ENCODE data around the gene TBX2.
"Not testable (repeated sequence)": the region's sequence is repeated elsewhere in the genome, so short reads cannot be mapped to it uniquely, and the experiment has no call there.

Gene TBX2

DNA sequence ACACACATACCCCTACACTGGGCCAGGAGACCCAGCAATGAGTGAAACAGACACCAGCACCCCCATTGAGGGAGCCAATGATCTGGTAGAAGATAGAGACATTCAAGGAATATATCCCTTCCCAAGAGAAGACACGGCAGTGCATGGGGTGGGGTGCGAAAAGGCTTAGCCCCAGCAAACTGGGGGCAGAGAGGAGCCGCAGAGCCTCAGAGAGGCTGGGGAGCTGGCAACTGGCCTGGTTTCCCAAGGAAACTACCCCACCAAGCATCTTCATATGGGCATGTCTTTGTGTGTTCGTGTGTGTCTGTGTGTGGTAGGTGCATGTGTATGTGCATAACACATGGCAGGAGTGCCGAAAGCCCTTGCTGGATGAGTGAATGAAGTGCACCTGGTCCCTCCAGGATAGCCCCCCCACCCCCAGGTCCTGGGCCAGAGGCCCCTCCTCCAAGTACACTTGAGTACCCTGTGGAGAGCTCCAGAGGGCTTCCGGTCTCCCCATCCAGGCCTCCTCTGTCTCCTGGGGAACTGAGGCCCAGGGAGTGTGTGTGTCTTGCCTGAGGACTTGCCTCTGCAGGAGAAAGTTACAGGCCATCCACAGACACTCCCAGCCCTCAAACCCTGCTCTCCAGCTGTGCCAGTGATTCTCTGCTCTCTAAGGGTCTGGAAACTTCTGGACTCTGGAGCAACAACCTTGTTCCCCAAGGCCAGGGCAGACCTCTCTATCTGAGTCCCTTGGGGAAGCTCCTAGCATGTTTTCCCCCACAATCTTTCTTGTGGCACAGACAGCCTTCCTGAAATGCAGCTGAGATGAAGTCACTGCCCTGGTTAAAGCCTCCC, 15.9 kb downstream of the TBX2 start:
- no peak for DNase-seq

- no peak for DNase-seq
These were observed 16.5 kb downstream of the TBX2 start for GRCh38 chr17:61416211-61416539.

DNA sequence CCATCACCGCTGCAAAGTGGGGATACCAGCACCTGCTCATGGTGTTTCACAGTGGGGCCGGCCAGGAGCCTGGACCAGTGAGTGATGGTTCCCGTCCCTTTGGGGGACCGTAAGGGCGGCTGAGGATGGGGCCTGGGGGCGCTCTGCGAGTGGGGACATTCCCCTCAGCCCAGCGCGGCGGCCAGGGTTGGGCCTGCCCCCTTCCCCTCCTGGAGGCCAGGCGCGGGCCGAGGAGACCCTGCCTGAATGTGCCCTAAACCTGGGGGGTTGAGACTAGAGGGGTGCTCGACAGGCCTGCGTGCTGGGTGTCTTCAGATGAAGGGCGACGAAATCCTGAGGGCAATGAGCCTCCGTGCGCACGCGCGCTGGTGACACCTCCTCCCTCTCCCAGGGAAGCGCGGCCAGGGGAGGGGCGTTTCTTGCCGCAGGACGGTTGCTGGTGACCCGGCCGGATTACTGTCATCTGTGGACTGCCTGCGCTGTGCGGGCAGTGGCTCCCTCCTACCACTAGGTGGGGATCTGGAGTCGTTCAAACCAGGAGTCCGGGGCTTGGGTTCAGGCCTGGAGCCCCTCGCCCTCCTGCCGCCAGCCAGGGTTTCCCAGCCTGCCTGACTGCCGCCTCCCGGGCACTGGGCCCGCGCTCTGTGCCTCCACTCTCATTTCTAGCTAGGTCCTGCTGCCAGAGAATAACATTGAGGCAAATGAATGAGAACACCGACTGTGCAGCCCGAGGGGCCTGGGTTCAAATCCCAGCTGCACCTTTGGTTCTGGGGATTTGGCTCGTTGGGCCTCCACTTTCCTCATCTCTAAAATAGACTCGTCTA, 17.1 kb downstream of the TBX2 start:
- peak; percentile 58 for DNase-seq

DNA sequence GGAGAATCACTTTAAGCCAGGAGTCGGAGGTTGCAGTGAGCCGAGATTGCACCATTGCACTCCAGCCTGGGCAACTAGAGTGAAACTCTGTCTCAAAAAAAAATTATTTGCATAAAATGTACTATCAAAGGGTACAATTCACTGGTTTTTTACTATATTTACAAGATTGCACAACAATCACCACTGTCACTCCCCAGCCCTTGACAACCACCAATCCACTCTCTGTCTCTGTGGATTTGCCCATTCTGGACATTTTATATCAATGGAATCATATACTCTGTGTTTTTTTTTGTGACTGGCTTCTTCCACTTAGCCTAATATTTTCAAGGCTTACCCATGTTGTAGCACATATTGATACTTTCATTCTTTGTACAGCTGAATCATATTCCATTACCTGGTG, 18.8 kb downstream of the TBX2 start:
- DNase-seq: no peak

DNA sequence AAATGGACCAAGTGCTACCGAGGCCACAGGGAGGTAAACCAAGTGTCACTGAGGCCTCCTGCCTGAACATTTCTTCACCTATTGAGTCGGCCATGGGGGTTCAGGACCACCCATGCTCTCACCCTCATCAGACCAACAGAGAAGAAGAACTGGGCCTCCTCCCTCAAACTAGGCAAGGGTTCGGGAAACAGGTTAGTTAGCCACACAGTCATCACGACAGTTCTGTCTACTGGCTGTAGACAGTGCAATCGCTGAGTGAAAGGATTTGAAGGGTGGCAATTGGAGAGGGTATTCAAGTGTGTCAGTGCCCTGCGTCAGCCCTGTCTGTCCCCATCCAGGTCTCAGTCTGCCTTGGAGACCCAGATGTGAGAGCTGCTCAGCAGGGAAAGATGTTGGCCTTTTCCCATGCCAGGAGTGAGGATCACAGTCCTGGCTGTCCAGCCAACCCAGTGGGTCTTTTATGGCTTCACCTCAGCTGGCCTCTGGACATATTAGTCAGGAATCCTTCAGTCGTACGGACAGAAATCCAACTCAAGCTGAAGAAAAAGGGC, 19.9 kb downstream of the TBX2 start:
- no peak for DNase-seq

DNA sequence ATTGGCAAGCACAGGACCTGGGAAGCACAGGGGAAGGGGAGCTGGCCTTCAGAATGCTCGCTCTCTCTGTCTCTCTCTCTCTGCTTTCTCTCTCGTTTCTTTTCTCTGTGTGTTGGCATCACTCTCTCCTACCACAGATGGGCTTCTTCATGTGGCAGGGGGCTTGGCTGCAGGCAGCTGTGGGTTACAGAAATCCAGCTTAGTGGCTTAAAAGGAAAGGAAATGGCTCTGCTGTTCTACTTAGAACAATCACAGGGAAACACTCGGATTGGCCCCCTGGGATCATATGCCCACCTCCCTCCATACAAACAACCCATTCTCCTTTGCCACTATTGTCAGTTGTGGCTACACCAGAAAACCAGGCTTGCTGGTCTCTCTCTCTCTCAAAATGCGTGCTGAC, 20.4 kb downstream of the TBX2 start:
- DNase-seq: no peak

DNA sequence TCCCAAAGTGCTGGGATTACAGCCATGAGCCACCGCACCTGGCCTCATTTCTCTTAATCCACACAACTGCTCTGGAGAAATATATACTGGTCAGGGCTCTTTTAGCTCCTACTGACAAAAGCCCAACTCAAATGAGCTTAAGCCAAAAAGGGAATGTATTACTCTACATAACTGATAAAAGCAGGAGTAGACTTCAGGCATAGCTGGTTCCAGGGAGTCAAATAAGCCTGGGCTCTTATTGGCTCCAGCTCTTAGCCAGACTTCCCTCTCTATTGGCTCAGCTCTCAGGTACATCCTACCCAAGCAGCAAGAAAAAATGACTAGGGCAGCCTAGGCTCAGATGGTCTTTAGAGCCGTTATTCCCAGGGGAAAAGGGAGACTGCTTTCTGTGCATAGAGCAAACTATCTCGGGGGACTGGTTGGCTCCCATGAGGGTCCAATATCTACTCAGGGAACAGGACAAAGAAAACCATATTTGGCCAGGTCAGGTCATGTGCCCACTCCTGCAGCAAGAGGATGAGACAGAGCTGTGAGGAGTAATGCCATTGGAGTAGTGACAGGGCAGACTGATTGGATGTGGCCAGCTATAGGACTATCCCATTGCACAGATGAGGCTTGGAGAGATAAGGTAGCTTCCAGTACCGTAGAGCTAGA, 21.2 kb downstream of the TBX2 start:
- no peak for DNase-seq

GRCh38 chr17:61421460-61421859, 21.8 kb downstream of the TBX2 start:
- no peak for DNase-seq

DNA sequence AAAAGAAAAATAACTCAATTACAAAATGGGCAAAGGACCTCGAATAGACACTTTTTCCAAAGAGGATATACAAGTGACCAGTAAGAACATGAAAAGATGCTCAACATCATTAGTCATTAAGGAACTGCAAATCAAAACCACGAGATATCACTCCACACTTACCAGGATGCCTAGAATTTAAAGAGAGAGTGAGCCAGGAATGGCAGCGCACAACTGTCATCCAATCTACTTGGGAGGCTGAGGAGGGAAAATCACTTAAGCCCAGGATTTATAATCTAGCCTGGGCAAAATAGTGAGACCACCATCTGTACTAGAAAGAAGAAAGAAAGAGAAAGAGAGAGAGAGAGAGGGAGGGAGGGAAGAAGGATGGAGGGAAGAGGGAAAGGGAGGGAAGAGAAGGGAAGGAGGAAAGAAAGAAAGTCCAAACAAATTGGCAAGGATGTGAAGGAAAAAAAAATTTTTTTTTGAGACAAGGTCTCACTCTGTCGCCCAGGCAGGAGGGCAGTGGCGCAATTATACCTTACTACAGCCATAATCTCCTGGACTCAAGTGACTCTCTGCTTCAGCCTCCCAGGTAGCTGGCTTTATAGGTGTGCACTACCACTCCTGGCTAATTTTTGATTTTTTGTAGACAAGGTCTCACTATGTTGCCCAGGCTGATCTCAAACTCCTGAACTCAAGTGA, 22.6 kb downstream of the TBX2 start:
- DNase-seq: no peak

GRCh38 chr17:61422869-61423268, 23.2 kb downstream of the TBX2 start:
- DNase-seq: no peak

GRCh38 chr17:61423967-61424649, 24.5 kb downstream of the TBX2 start:
- no peak for DNase-seq

DNA sequence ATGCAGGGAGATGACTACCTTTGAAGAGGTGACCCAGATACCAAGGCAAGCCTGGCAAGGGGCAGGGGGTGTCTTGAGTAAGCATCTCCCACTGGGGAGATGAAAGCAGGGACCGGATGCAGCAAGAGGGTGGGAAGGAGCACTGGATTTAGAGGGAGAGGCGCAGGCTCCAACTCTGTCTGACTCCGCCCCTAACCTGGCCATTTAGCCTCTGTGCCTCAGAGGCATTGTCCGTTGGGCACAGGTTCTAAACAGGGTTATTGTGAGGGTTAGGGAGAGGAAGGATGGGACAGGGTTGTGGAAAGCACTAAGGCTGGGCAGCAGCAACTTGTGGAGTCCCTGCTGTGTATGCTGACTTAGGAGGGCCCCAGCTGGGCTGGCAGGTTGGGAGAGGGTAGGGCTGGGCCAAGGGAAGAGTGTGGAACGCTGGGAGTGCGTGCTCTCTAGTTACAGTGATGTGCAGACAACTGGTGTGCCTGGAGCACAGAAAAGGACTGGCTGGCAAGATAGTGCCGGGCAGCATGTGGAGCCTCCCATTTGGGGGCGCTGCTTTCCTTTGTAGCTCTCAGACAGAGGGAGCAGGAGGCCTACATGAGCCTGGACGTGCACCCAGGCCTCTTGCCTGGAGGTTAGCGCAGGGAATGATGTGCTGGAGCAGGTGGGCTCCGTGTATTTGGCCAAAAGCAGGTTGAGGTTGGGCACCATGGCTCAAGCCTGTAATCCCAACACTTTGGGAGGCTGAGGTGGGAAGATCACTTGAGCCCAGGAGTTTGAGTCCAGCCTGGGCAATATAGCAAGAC, 26.2 kb downstream of the TBX2 start:
- no peak for DNase-seq

GRCh38 chr17:61426482-61427304, 27.1 kb downstream of the TBX2 start:
- DNase-seq: no peak

DNA sequence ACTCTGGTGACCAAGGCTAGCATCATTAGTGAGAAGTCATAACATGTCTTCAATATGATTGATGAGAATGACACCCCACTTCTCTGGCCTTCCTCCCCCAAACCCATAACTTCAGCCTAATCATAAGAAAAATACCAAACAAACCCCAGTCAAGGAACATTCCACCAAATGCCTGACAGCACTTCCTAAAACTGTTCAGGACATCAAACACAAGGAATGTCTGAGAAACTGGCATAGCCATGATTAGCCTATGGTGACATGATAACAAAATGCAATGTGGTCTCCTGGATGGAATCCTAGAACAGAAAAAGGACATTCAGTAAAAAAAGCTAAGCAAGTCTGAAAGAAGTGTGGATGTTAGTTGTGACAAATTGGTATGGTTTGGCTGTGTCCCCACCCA, 27.9 kb downstream of the TBX2 start:
- DNase-seq: no peak

- no peak for DNase-seq
These were observed 29.6 kb downstream of the TBX2 start for GRCh38 chr17:61429274-61429673.

DNA sequence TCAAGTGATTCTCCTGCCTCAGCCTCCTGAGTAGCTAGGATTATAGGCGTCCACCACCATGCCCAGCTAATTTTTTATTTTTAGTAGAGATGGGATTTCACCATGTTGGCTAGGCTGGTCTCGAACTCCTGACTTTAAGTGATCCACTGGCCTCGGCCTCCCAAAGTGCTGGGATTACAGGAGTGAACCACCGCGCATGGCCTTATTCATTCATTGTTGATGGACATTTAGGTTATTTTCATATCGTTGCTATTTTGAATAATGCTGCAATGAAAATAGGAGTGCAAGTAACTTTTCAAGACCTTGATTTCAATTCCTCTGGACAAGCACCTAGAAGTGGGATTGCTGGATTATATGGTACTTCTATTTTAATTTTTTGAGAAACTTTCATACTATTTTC, 30.2 kb downstream of the TBX2 start:
- not testable (repeated sequence) for DNase-seq

DNA sequence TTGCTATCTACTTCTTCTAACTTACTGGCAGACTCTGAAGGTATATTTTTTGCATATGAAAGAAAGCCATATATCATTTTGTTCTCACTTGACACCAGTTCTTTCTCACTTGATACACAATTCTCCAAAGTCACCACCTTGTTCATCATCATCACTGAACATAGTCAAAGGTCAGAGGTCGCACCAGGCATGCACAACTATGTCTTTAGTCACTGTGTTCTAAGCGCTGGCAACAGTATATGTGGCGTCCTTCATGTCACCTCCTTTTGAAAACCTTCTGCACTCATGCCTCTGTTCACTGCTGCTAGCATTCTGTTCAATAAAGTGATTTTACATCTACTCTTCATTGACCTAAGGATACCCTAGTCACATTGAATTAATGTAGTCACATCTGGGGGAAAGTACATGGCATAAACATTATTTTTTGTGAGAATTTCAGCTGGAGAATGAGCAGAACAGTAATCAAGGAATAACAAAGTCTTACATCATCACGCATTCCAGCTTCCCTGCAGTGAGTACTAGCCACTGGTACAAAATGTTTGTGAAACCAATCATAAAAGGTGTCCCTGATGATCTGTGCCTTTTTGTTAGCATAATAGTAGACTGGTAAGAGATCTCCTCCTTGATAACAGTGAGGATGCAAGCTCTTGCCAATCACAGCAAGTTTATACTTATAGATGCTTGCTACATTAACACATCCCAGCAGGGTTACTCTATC, 32.1 kb downstream of the TBX2 start:
- no peak for DNase-seq

DNA sequence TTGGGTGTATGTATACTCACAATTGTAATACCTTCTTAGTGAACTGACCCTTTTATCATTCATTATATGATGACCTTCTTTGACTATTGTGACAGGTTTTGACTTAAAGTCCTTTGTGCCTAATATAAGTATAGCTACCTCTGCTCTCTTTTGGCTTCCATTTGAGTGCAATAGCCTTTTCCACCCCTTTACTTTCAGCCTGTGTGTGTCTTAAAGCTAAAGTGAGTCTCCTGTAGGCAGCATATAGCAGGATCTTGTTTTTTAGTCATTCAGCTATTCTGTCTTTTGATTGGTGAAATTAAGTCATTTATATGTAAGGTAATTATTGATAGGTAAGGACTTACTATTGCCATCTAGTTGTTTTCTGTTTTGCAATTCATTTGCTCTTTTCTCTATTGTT, 36.6 kb downstream of the TBX2 start:
- DNase-seq: no peak

DNA sequence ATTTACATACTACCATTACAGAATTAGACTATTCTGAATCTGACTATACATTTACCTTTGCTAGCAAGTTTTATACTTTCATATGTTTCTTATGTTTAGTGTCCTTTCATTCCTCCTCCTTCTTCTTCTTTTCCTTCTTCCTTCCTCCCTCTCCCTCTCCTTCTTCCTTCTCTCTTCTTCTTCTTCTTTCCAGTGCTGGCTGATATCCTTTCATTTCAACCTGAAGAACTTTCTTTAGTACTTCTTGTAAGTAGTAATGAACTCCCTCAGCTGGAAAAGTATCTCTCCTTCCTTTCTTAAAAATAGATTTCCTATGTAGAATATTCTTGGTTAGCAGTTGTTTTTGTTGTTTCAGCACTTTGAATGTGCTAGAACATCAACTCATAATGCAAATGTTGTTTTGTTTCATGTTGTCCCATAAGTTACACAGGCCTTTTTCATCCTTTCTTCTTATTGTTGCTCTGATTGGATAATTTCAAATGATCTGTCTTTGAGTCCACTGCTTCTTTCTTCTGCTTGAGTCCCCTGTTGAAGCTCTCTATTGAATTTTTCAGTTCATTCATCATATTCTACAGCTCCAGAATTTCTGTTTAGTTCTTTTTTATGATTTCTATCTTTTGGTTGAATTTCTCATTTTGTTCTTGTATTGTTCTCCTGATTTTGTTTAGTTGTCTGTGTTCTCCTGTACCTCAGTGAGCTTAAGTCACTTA, 37.5 kb downstream of the TBX2 start:
- no peak for DNase-seq
